ENCODE results near the gene PLPPR3. TPM values are rescaled to one million over a fixed set of nuclear protein-coding genes. Genes with fewer than 3 reads are reported as not detected.
"Not testable (repeated sequence)": the region's sequence is repeated elsewhere in the genome, so short reads cannot be mapped to it uniquely, and the experiment has no call there.

The PLPPR3 gene
- total RNA-seq, 1 experiment from 2014 or later: 0.81 TPM

- H3K27me3 ChIP-seq (ENCODE audit: insufficient read depth, low read depth): peaks cover 36% of the 10 kb centered on the region
- no peaks in the 10 kb centered on the region for H3K9me3 ChIP-seq (ENCODE audit: insufficient read depth, low read depth)
- H3K4me1 ChIP-seq (replicated peaks; ENCODE audit: insufficient read depth): peaks cover 5% of the 10 kb centered on the region; the same call in 1 of the 2 replicates
- CTCF ChIA-PET: interaction anchor here (0.5 kb wide), 1 partner anchor 55 kb away, joined by 3 read pairs; no protein-coding TSS in a partner anchor
- no peaks in the 10 kb centered on the region for H3K9me2 ChIP-seq (ENCODE audit: insufficient read depth)
- TF ChIP-seq EZH2 (IDR thresholded peaks at IDR 0.05; ENCODE audit: low read depth) (no peak), CTCF (conservative IDR thresholded peaks at IDR 0.05) (no peak)
- no TSS peak for BruUV-seq (replicated peaks)
- H3K79me2 ChIP-seq (ENCODE audit: low read depth): no peaks in the 10 kb centered on the region
- H4K20me1 ChIP-seq (ENCODE audit: insufficient read depth): no peaks in the 10 kb centered on the region; the same call in 1 of the 2 replicates
- H3K4me3 ChIP-seq: no peak overlapping the region
- DNase-seq: peak; percentile 53 to 67
- POLR2A ChIA-PET (ENCODE audit: unreplicated experiment): interaction anchor here (0.8 kb wide), 1 partner anchor 67 kb away, joined by 4 read pairs; no protein-coding TSS in a partner anchor
- intact Hi-C loops (cut with micrococcal nuclease; ENCODE audit: unreplicated experiment): loop anchor here (10.0 kb wide), 1 partner anchor 134 kb away; the partner anchor contains the start of gene WDR18
- peaks cover 26% of the 10 kb centered on the region; the same call in 1 of the 2 replicates for H3F3A ChIP-seq (ENCODE audit: insufficient read depth, low read depth)
- H3K4me2 ChIP-seq: peak overlapping the region; percentile 40
- no peaks in the 10 kb centered on the region for H3K36me3 ChIP-seq (ENCODE audit: low read depth)
- no peak overlapping the region for H2AFZ ChIP-seq
- no peak overlapping the region for H3K27ac ChIP-seq
Measured at GRCh38 chr19:850221-850978, 28.6 kb upstream of the PLPPR3 start.

GRCh38 chr19:849195-849594 is 27.4 kb upstream of the PLPPR3 start:
- H3K36me3 ChIP-seq (ENCODE audit: low read depth); intact Hi-C loops (cut with micrococcal nuclease; ENCODE audit: unreplicated experiment); H3K27ac ChIP-seq; BruUV-seq (replicated peaks); H3K4me1 ChIP-seq (replicated peaks; ENCODE audit: insufficient read depth); DNase-seq; H3K4me3 ChIP-seq; CTCF ChIA-PET; H4K20me1 ChIP-seq (ENCODE audit: insufficient read depth); H3K79me2 ChIP-seq (ENCODE audit: low read depth); H3K9me2 ChIP-seq (ENCODE audit: insufficient read depth); H2AFZ ChIP-seq; H3K4me2 ChIP-seq; H3K9me3 ChIP-seq (ENCODE audit: insufficient read depth, low read depth); POLR2A ChIA-PET (ENCODE audit: unreplicated experiment): not testable (repeated sequence)
- peaks cover 46% of the 10 kb centered on the region for H3K27me3 ChIP-seq (ENCODE audit: insufficient read depth, low read depth)
- H3F3A ChIP-seq (ENCODE audit: insufficient read depth, low read depth): peaks cover 31% of the 10 kb centered on the region; the same call in 1 of the 2 replicates

- ChIA-PET POLR2A (ENCODE audit: unreplicated experiment) (no interaction called here), CTCF (interaction anchor here (0.6 kb wide), 1 partner anchor 10 kb away, joined by 3 read pairs; no protein-coding TSS in a partner anchor)
- Histone ChIP-seq H3K9me2 (ENCODE audit: insufficient read depth) (no peaks in the 10 kb centered on the region), H3K4me1 (replicated peaks; ENCODE audit: insufficient read depth) (peaks cover 5% of the 10 kb centered on the region), H3K27me3 (ENCODE audit: insufficient read depth, low read depth) (peaks cover 50% of the 10 kb centered on the region), H3K9me3 (ENCODE audit: insufficient read depth, low read depth) (no peaks in the 10 kb centered on the region), H3K27ac (no peak overlapping the region), H3K79me2 (ENCODE audit: low read depth) (no peaks in the 10 kb centered on the region), H2AFZ (no peak overlapping the region), H3K36me3 (ENCODE audit: low read depth) (no peaks in the 10 kb centered on the region), H4K20me1 (ENCODE audit: insufficient read depth) (no peaks in the 10 kb centered on the region; the same call in 1 of the 2 replicates), H3K4me2 (no peak overlapping the region), H3K4me3 (no peak overlapping the region), H3F3A (ENCODE audit: insufficient read depth, low read depth) (peaks cover 31% of the 10 kb centered on the region; the same call in 1 of the 2 replicates)
- no TSS peak for BruUV-seq (replicated peaks)
- TF ChIP-seq EZH2 (IDR thresholded peaks at IDR 0.05; ENCODE audit: low read depth): no peak
- no peak for TF ChIP-seq CTCF (conservative IDR thresholded peaks at IDR 0.05)
- no peak for DNase-seq
- intact Hi-C loops (cut with micrococcal nuclease; ENCODE audit: unreplicated experiment): no loop called here
Measured at GRCh38 chr19:848386-848921, 26.7 kb upstream of the PLPPR3 start.
